IPS DF 19.7 (cell line): ENCODE results near the gene SPOPL.
"Not testable (repeated sequence)": the region's sequence is repeated elsewhere in the genome, so short reads cannot be mapped to it uniquely, and the experiment has no call there.

Experiments
- DNase-seq: peaks from one replicate; pipeline ENCODE4 v3.0.0-alpha.2; 2013; ENCODE audit warnings: low read depth, low spot score

SPOPL gene

GRCh38 chr2:138501425-138502254 is at the start of gene SPOPL:
SPOPL (plus strand) TSS chr2:138501770; CDS start chr2:138550217, 48,447 bp downstream.
- no peak for DNase-seq

GRCh38 chr2:138452324-138452723 is 49.2 kb upstream of the SPOPL start:
- no peak for DNase-seq

GRCh38 chr2:138453815-138454214 is 47.8 kb upstream of the SPOPL start:
- no peak for DNase-seq

- DNase-seq = no peak
Observed at GRCh38 chr2:138454761-138455160, 46.8 kb upstream of the SPOPL start.

GRCh38 chr2:138455275-138455674 is 46.3 kb upstream of the SPOPL start:
- DNase-seq = no peak

- DNase-seq = no peak
Observed at GRCh38 chr2:138455691-138456090, 45.9 kb upstream of the SPOPL start.

- DNase-seq = not testable (repeated sequence)
Observed at GRCh38 chr2:138462689-138463088, 38.9 kb upstream of the SPOPL start.

GRCh38 chr2:138468617-138469016 is 33.0 kb upstream of the SPOPL start:
- DNase-seq = no peak

GRCh38 chr2:138469411-138469810 is 32.2 kb upstream of the SPOPL start:
- no peak for DNase-seq

- DNase-seq = no peak
Observed at GRCh38 chr2:138470941-138471340, 30.6 kb upstream of the SPOPL start.

- DNase-seq = no peak
Observed at GRCh38 chr2:138474100-138474825, 27.3 kb upstream of the SPOPL start.

GRCh38 chr2:138475277-138475776 is 26.2 kb upstream of the SPOPL start:
- DNase-seq = no peak

GRCh38 chr2:138476186-138476585 is 25.4 kb upstream of the SPOPL start:
- no peak for DNase-seq

GRCh38 chr2:138476940-138477339 is 24.6 kb upstream of the SPOPL start:
- no peak for DNase-seq

- DNase-seq = not testable (repeated sequence)
Observed at GRCh38 chr2:138482796-138483195, 18.8 kb upstream of the SPOPL start.

GRCh38 chr2:138485019-138485418 is 16.6 kb upstream of the SPOPL start:
- DNase-seq = no peak

GRCh38 chr2:138486363-138487198 is 15.0 kb upstream of the SPOPL start:
- no peak for DNase-seq

- no peak for DNase-seq
Observed at GRCh38 chr2:138490673-138491494, 10.7 kb upstream of the SPOPL start.

- no peak for DNase-seq
Observed at GRCh38 chr2:138491495-138491862, 10.1 kb upstream of the SPOPL start.

- DNase-seq = no peak
Observed at GRCh38 chr2:138492160-138492559, 9.4 kb upstream of the SPOPL start.

GRCh38 chr2:138493334-138493733 is 8.2 kb upstream of the SPOPL start:
- no peak for DNase-seq
